Activated CD8-positive, alpha-beta memory T cell treated with anti-CD3 and anti-CD28 coated beads for 48 hours (primary cell): ENCODE results near the gene RHOC.
A peak's percentile ranks its signal among the peaks of the same experiment; 100 is the strongest.

ENCODE experiments used
- DNase-seq, 3 experiments: peaks; one replicate each; pipeline ENCODE4 v3.0.0-alpha.2; 2020; ENCODE audit warnings: low read depth in 2 of 3, low spot score in 2 of 3

Gene RHOC

GRCh38 chr1:112686417-112686816, 20.5 kb downstream of the RHOC start:
- no peak for DNase-seq

- DNase-seq, result no peak
These were observed 21.0 kb downstream of the RHOC start for GRCh38 chr1:112685913-112686312.

DNA sequence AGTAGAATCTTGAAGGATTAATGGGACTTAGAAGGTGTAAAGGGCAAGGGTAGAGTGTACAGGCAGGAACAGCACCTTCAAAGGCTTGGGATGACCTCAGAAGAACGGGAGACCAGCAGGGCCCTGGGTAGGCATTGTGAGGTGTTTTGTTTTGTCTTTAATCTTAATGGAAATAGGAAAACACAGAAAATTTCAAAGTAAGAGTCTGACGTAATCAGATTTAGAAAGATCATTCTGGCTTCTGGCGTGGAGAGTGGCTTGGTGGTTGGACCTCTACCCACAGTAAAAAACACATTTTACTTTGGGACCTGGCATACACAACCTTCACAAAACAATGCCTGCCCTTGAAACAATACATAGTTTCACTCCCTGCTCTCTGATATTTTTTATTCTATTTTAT, 28.3 kb downstream of the RHOC start:
- DNase-seq, result no peak

- no peak for DNase-seq
These were observed 29.4 kb downstream of the RHOC start for GRCh38 chr1:112677501-112677900.

DNA sequence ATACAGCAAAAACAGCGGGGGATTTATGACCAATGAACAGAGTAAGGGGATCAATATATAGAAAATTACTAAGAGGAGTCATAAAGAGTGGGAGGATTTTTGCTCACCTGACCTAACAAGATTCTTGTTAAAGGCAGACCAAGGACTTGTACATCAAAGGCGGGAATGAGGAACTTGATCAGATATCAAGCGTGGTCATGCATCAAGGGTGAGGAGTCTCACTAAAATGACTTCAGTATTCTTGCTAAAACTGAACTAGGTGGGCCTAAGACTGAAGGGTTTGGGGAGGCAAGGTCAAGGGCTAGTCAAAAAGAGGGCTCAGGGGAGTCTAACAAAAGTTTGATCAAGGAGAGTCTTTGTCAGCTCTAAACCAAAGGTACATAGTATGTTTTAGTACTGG, 30.4 kb downstream of the RHOC start:
- DNase-seq, result no peak

DNA sequence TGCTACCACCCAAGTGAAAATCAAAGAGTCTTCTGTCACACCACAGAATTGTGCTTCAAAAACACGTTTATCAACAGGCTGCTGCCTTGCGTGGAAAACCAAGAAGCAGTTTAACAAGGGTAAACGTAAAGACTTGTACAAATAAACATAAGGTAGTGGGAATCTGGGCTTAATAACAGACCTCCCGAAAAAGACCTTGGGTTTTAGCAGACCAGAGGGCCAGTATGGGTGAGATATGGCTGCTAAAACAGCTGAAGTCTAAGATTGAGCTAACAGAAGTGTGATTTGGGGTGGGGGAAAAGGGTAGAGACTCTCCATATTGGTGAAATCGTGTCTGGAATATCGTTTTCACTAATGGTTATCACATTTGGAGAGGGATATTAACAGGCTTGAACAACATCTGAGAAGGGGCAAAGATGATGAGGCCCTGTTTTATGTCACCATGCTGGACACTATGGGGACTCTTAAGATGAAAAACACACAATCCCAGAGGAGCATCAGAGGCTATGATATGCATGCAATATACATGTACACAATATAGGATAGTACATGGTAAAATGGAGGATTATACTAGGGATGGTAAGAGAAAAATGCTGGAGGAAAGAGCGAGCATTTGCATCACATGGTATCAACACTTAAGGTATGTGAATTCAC, 31.1 kb downstream of the RHOC start:
- no peak for DNase-seq

- DNase-seq, result peak; percentile 9 to 40 (median 10)
These were observed 31.8 kb downstream of the RHOC start for GRCh38 chr1:112674986-112675727.

GRCh38 chr1:112674440-112674985, 32.4 kb downstream of the RHOC start, which contains the start of gene MOV10:
Gene MOV10, plus strand, starts transcription at chr1:112674659. Its CDS starts 254 bp downstream, at chr1:112674913.
- DNase-seq, result peak; percentile 19 to 44 (median 35)

GRCh38 chr1:112673592-112674439, 33.1 kb downstream of the RHOC start:
- peak in 1 of 3 experiments; percentile 6 for DNase-seq

GRCh38 chr1:112672842-112673241, 34.1 kb downstream of the RHOC start:
- DNase-seq, result no peak

GRCh38 chr1:112672009-112672408, 34.9 kb downstream of the RHOC start:
- DNase-seq, result no peak

DNA sequence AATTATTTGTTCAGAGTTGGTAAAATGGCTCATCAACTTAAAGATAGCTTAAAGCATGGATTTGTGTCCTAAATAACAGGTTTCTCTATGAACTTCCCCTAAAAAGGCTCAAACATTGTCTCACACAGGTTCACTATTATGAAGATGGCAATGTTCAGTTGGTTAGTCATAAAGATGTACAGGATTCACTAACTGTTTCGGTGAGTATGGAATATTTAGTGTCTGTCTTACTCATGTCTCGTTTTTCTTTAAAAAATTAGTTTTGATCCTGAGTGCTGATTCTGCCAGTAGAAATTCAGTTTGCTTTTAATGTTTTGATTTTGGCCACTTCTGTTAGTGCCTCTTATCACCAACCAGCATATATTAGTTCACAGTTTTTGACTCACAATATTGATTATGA, 40.0 kb downstream of the RHOC start:
- no peak for DNase-seq

GRCh38 chr1:112665857-112666256, 41.1 kb downstream of the RHOC start:
- DNase-seq, result no peak

- no peak for DNase-seq
These were observed 55.7 kb downstream of the RHOC start for GRCh38 chr1:112651205-112651604.
